Mucosa of descending colon (tissue), 3 donors: Measurements from ENCODE around the gene NUDT3. TPM values are rescaled to one million over a fixed set of nuclear protein-coding genes. Genes with fewer than 3 reads are reported as not detected.

Source experiments
- ATAC-seq: fragments of 200-7000 bp; cut with Tn5 transposase; one replicate; pipeline ENCODE4 v1.9.1; 2020; ENCODE audit warnings: mild to moderate bottlenecking, moderate library complexity
- DNase-seq, 3 donors: peaks; one replicate each; pipeline ENCODE4 v3.0.0-alpha.2; 2020
- H3K36me3 ChIP-seq: fragments of 200-600 bp; one replicate; pipeline ENCODE4 v1.8.0; 2021; ENCODE audit warnings: low read depth, mild to moderate bottlenecking
- H3K4me1 ChIP-seq: fragments of 200-600 bp; one replicate; pipeline ENCODE4 v1.8.0; 2021; ENCODE audit warnings: low read depth, mild to moderate bottlenecking
- H3K4me3 ChIP-seq: fragments of 200-600 bp; one replicate; pipeline ENCODE4 v1.8.0; 2021; ENCODE audit warnings: mild to moderate bottlenecking
- H3K9me3 ChIP-seq: fragments of 200-600 bp; one replicate; pipeline ENCODE4 v1.8.0; 2021; ENCODE audit warnings: mild to moderate bottlenecking
- CTCF ChIP-seq: fragments of 200-600 bp; IDR thresholded peaks from one replicate; pipeline ENCODE4 v1.8.0; 2022; ENCODE audit warnings: antibody characterized with exemption, mild to moderate bottlenecking
- intact Hi-C, 2 donors: fragments of 100-400 bp; cut with DNase I in 1 of 2; cut with micrococcal nuclease in 1 of 2; formaldehyde crosslinking; loops; one replicate each; pipeline versions ENCODE4 v1.11.0 to v1.11.1; 2022; cut with DNase I, micrococcal nuclease
- total RNA-seq, 3 donors: library from RNA; stranded (reverse); fragmentation: NEBNext Ultra II Directional in 2 of 3; extraction: Animal tissue kit (Norgen Biotek cat#: 25700) in 2 of 3; gene quantifications; one replicate each; pipeline versions ENCODE4 v1.2.1 to v1.2.4, GENCODE V29; 2021 to 2023
- donor health status: DM: no; HTN: no; CAD: no; lungs with moderate emphysema.
- donor health status: DM: no; HTN: no; CAD: no.
- donor health status: DM: no; HTN: yes; CAD: no.

NUDT3 gene
- total RNA-seq, 3 donors from 2014 or later = 19.1 to 48.7 (median 26.7) TPM

- Histone ChIP-seq H3K36me3 (no peaks in the 10 kb centered on the region), H3K9me3 (no peaks in the 10 kb centered on the region), H3K4me1 (peaks cover 10% of the 10 kb centered on the region), H3K4me3 (no peak overlapping the region)
- TF ChIP-seq CTCF = no peak
- ATAC-seq (no peak), DNase-seq (no peak)
- intact Hi-C loops = no loop called here
These were observed 50.2 kb downstream of the NUDT3 start for GRCh38 chr6:34342247-34342646.

- intact Hi-C loops = no loop called here
- no peaks in the 10 kb centered on the region for H3K9me3 ChIP-seq
- no peak overlapping the region for H3K4me3 ChIP-seq
- no peak for ATAC-seq
- TF ChIP-seq CTCF = no peak
- no peaks in the 10 kb centered on the region for H3K36me3 ChIP-seq
- DNase-seq = no peak
- H3K4me1 ChIP-seq = peaks cover 10% of the 10 kb centered on the region
These were observed 50.9 kb downstream of the NUDT3 start for GRCh38 chr6:34341481-34341971.

- Histone ChIP-seq H3K9me3 (no peaks in the 10 kb centered on the region), H3K36me3 (no peaks in the 10 kb centered on the region), H3K4me3 (no peak overlapping the region), H3K4me1 (peaks cover 7% of the 10 kb centered on the region)
- TF ChIP-seq CTCF = no peak
- ATAC-seq (peak; percentile 60), DNase-seq (no peak)
- intact Hi-C loops = no loop called here
These were observed 51.5 kb downstream of the NUDT3 start for GRCh38 chr6:34340906-34341480.

- intact Hi-C loops = no loop called here
- H3K4me1 ChIP-seq = peaks cover 5% of the 10 kb centered on the region
- DNase-seq (no peak), ATAC-seq (no peak)
- no peaks in the 10 kb centered on the region for H3K36me3 ChIP-seq
- H3K4me3 ChIP-seq = no peak overlapping the region
- no peaks in the 10 kb centered on the region for H3K9me3 ChIP-seq
- no peak for TF ChIP-seq CTCF
These were observed 52.1 kb downstream of the NUDT3 start for GRCh38 chr6:34340394-34340793.

GRCh38 chr6:34339971-34340370 is 52.5 kb downstream of the NUDT3 start:
- ATAC-seq (no peak), DNase-seq (no peak)
- intact Hi-C loops = no loop called here
- H3K4me3 ChIP-seq = no peak overlapping the region
- peaks cover 5% of the 10 kb centered on the region for H3K4me1 ChIP-seq
- no peak for TF ChIP-seq CTCF
- no peaks in the 10 kb centered on the region for H3K36me3 ChIP-seq
- H3K9me3 ChIP-seq = no peaks in the 10 kb centered on the region

- TF ChIP-seq CTCF = no peak
- Histone ChIP-seq H3K4me3 (no peak overlapping the region), H3K9me3 (no peaks in the 10 kb centered on the region), H3K4me1 (peaks cover 5% of the 10 kb centered on the region), H3K36me3 (no peaks in the 10 kb centered on the region)
- DNase-seq (no peak), ATAC-seq (no peak)
- intact Hi-C loops = no loop called here
These were observed 53.0 kb downstream of the NUDT3 start for GRCh38 chr6:34339432-34339831.
